HEK293 (cell line): ENCODE results near the gene HUNK.

Source experiments
- CTCF ChIA-PET: fragments of 350-600 bp; formaldehyde crosslinking; extraction: SDS; loops from one replicate; lab custom pipeline; 2021; ENCODE audit warnings: antibody characterized with exemption; lab: Yijun Ruan, JAX
- POLR2A ChIA-PET: fragments of 300-600 bp; formaldehyde crosslinking; extraction: SDS; loops from one replicate; lab custom pipeline; 2020; ENCODE audit warnings: antibody characterized with exemption, inconsistent platforms; lab: Yijun Ruan, JAX
- H3K27ac ChIP-seq: fragments of 200-500 bp; sonication (Bioruptor generic); 2 replicates; pipeline ENCODE4 v1.5.1; 2014; ENCODE audit warnings: low read depth, low read length, control low read depth, inconsistent platforms; ENCODE audit errors: extremely low read depth
- H3K36me3 ChIP-seq, 2 experiments: fragments of 200-500 bp in 1 of 2; sonication (Bioruptor generic) in 1 of 2; 1 replicate in 1 of 2; 2 replicates in 1 of 2; pipeline ENCODE4 v1.5.1; 2014 to 2017; ENCODE audit warnings: inconsistent platforms in 2 of 2, low read length in 2 of 2; ENCODE audit not compliant: control insufficient read depth in 2 of 2, insufficient read depth in 1 of 2
- H3K4me1 ChIP-seq: fragments of 200-500 bp; sonication (Bioruptor generic); 2 replicates; pipeline ENCODE4 v1.5.1; 2014; ENCODE audit warnings: mild to moderate bottlenecking, low read length, inconsistent platforms; ENCODE audit not compliant: control insufficient read depth, insufficient read depth
- H3K4me3 ChIP-seq: 2 replicates; pipeline ENCODE4 v1.5.1; 2011; ENCODE audit warnings: low read depth, mild to moderate bottlenecking, control low read depth, low read length, moderate library complexity
- H3K9me3 ChIP-seq: fragments of 200-500 bp; sonication (Bioruptor generic); 2 replicates; pipeline ENCODE4 v1.5.1; 2014; ENCODE audit warnings: low read depth, low read length, inconsistent platforms; ENCODE audit not compliant: control insufficient read depth, insufficient read depth
- GLI2 ChIP-seq: fragments of 450-650 bp; formaldehyde crosslinking; IDR thresholded peaks from 2 replicates; pipeline ENCODE4; 2017; ENCODE audit warnings: missing biosample characterization, missing genetic modification characterization, low read depth, borderline replicate concordance
- GLI4 ChIP-seq: fragments of 450-650 bp; formaldehyde crosslinking; IDR thresholded peaks from 2 replicates; pipeline ENCODE4 v1.5.1; 2016; ENCODE audit warnings: missing biosample characterization, missing genetic modification characterization
- HOXA7 ChIP-seq: sonication (generic); formaldehyde crosslinking; IDR thresholded peaks from 2 replicates; pipeline ENCODE4 v1.8.1; 2022; ENCODE audit warnings: missing genetic modification reagents, borderline replicate concordance
- KLF8 ChIP-seq: fragments of 450-650 bp; formaldehyde crosslinking; IDR thresholded peaks from 2 replicates; pipeline ENCODE4 v1.5.1; 2016; ENCODE audit warnings: missing biosample characterization, missing genetic modification characterization
- PRDM6 ChIP-seq: fragments of 450-650 bp; formaldehyde crosslinking; IDR thresholded peaks from 2 replicates; pipeline ENCODE4 v1.5.1; 2017; ENCODE audit warnings: missing biosample characterization, missing genetic modification characterization
- ZBTB11 ChIP-seq: fragments of 450-650 bp; formaldehyde crosslinking; conservative IDR thresholded peaks from 2 replicates; pipeline ENCODE4 v1.5.1; 2016; ENCODE audit warnings: low read depth, missing biosample characterization, missing genetic modification characterization
- ZFHX2 ChIP-seq: fragments of 450-650 bp; formaldehyde crosslinking; conservative IDR thresholded peaks from 2 replicates; pipeline ENCODE4 v1.5.1; 2016; ENCODE audit warnings: missing biosample characterization, missing genetic modification characterization
- ZNF280D ChIP-seq: fragments of 450-650 bp; formaldehyde crosslinking; IDR thresholded peaks from 2 replicates; pipeline ENCODE4 v1.5.1; 2016; ENCODE audit warnings: missing biosample characterization, missing genetic modification characterization
- ZNF350 ChIP-seq: fragments of 450-650 bp; formaldehyde crosslinking; IDR thresholded peaks from 2 replicates; pipeline ENCODE4 v1.5.0; 2017; ENCODE audit warnings: missing biosample characterization, mild to moderate bottlenecking, missing genetic modification characterization
- ZNF423 ChIP-seq: fragments of 450-650 bp; formaldehyde crosslinking; IDR thresholded peaks from 2 replicates; pipeline ENCODE4 v1.5.1; 2016; ENCODE audit warnings: missing biosample characterization, missing genetic modification characterization
- ZNF449 ChIP-seq: fragments of 450-650 bp; formaldehyde crosslinking; IDR thresholded peaks from 2 replicates; pipeline ENCODE4 v1.5.1; 2017; ENCODE audit warnings: missing biosample characterization, mild to moderate bottlenecking, missing genetic modification characterization, moderate library complexity
- ZNF624 ChIP-seq: fragments of 450-650 bp; formaldehyde crosslinking; IDR thresholded peaks from 2 replicates; pipeline ENCODE4 v1.5.1; 2017; ENCODE audit warnings: missing biosample characterization, missing genetic modification characterization

The HUNK gene

GRCh38 chr21:31888936-31889371 lies 16.1 kb downstream of the HUNK start (continued):
- TF ChIP-seq ZNF449 (tag by site-specific recombination): peak; percentile 99

GRCh38 chr21:31889460-31889859 lies 16.6 kb downstream of the HUNK start:
- peak; percentile 76 for TF ChIP-seq PRDM6 (tag by site-specific recombination)
- TF ChIP-seq ZNF423 (tag by site-specific recombination): no peak
- no peak for TF ChIP-seq ZNF280D (tag by site-specific recombination)
- no peak for TF ChIP-seq KLF8 (tag by site-specific recombination)
- ChIA-PET POLR2A (interaction anchor here (1.0 to 1.8 kb wide), 2 partner anchors 9 to 16 kb away, joined by 5 to 14 read pairs; partner anchors contain the start of gene HUNK), CTCF (interaction anchor here (0.7 to 2.4 kb wide), 6 partner anchors 15 to 369 kb away, joined by 3 to 20 read pairs (median 6); partner anchors contain the start of gene HUNK)
- no peak overlapping the region for H3K4me3 ChIP-seq
- peaks cover 8% of the 10 kb centered on the region for H3K4me1 ChIP-seq
- H3K27ac ChIP-seq: no peak overlapping the region
- H3K36me3 ChIP-seq: no peaks in the 10 kb centered on the region; a peak in 1 of 3 replicates
- no peaks in the 10 kb centered on the region for H3K9me3 ChIP-seq

GRCh38 chr21:31892686-31893085 lies 19.9 kb downstream of the HUNK start:
- no peaks in the 10 kb centered on the region for H3K9me3 ChIP-seq
- H3K36me3 ChIP-seq: no peaks in the 10 kb centered on the region
- no peak overlapping the region for H3K27ac ChIP-seq
- TF ChIP-seq GLI4 (tag by site-specific recombination) (no peak), ZNF624 (no peak), ZBTB11 (tag by site-specific recombination) (no peak), HOXA7 (CRISPR knock-in tag) (no peak), ZNF350 (no peak), ZFHX2 (tag by site-specific recombination) (no peak), GLI2 (no peak)
- TF ChIP-seq, all 188 proteins: peak for 0
- H3K4me1 ChIP-seq: peaks cover 8% of the 10 kb centered on the region
- ChIA-PET POLR2A (no interaction called here), CTCF (interaction anchor here (0.7 kb wide), 1 partner anchor 99 kb away, joined by 3 read pairs; no protein-coding TSS in a partner anchor)
- no peak overlapping the region for H3K4me3 ChIP-seq
